BE2C (cell line): Measurements from ENCODE around the gene APBB1IP.
"Not testable (repeated sequence)": the region's sequence is repeated elsewhere in the genome, so short reads cannot be mapped to it uniquely, and the experiment has no call there.

Experiments
- DNase-seq: peaks from one replicate; pipeline ENCODE4 v3.0.0-alpha.2; 2020
- H3K27me3 ChIP-seq: fragments of 250-450 bp; sonication (Bioruptor Pico); 2 replicates; pipeline ENCODE4 v1.5.1; 2020; ENCODE audit warnings: mild to moderate bottlenecking
- H3K36me3 ChIP-seq: fragments of 250-450 bp; sonication (Bioruptor Pico); 2 replicates; pipeline ENCODE4 v1.5.1; 2020; ENCODE audit warnings: mild to moderate bottlenecking
- H3K4me1 ChIP-seq: fragments of 250-450 bp; sonication (Bioruptor Pico); 2 replicates; pipeline ENCODE4 v1.5.1; 2020
- H3K4me3 ChIP-seq: 2 replicates; pipeline ENCODE4 v1.5.1; 2011; ENCODE audit warnings: low read depth, low read length
- H3K9me3 ChIP-seq: fragments of 250-450 bp; sonication (Bioruptor Pico); 2 replicates; pipeline ENCODE4 v1.5.1; 2020
- TF ChIP-seq, protein P1 (sequence below): IDR thresholded peaks from 2 replicates; pipeline ENCODE4 v1.5.1; 2012; ENCODE audit warnings: mild to moderate bottlenecking, low read depth, low read length

The APBB1IP gene

DNA sequence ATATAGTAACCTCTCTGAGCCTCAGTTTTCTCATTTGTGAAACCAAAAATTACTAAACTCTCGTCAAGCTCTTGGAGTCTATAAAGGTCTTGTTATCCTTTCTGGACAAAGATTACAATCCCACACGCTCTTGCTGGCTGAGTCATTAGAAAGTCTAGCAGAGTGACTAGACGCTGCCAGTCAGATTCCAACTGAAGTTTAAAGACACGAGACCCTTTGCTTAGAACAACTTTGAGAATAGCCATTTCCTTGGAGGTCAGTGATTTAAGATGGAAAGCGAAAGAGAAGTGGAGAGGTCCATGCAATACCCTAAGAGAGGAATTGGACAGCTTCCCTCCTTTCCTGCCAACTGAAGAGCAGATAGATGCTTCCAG is 119.5 kb downstream of the APBB1IP start:
- Histone ChIP-seq H3K27me3 (no peaks in the 10 kb centered on the region), H3K4me3 (no peak overlapping the region), H3K9me3 (no peaks in the 10 kb centered on the region), H3K4me1 (no peaks in the 10 kb centered on the region), H3K36me3 (no peaks in the 10 kb centered on the region)
- TF ChIP-seq, protein P1, sequence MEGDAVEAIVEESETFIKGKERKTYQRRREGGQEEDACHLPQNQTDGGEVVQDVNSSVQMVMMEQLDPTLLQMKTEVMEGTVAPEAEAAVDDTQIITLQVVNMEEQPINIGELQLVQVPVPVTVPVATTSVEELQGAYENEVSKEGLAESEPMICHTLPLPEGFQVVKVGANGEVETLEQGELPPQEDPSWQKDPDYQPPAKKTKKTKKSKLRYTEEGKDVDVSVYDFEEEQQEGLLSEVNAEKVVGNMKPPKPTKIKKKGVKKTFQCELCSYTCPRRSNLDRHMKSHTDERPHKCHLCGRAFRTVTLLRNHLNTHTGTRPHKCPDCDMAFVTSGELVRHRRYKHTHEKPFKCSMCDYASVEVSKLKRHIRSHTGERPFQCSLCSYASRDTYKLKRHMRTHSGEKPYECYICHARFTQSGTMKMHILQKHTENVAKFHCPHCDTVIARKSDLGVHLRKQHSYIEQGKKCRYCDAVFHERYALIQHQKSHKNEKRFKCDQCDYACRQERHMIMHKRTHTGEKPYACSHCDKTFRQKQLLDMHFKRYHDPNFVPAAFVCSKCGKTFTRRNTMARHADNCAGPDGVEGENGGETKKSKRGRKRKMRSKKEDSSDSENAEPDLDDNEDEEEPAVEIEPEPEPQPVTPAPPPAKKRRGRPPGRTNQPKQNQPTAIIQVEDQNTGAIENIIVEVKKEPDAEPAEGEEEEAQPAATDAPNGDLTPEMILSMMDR: no peak
- no peak for DNase-seq

DNA sequence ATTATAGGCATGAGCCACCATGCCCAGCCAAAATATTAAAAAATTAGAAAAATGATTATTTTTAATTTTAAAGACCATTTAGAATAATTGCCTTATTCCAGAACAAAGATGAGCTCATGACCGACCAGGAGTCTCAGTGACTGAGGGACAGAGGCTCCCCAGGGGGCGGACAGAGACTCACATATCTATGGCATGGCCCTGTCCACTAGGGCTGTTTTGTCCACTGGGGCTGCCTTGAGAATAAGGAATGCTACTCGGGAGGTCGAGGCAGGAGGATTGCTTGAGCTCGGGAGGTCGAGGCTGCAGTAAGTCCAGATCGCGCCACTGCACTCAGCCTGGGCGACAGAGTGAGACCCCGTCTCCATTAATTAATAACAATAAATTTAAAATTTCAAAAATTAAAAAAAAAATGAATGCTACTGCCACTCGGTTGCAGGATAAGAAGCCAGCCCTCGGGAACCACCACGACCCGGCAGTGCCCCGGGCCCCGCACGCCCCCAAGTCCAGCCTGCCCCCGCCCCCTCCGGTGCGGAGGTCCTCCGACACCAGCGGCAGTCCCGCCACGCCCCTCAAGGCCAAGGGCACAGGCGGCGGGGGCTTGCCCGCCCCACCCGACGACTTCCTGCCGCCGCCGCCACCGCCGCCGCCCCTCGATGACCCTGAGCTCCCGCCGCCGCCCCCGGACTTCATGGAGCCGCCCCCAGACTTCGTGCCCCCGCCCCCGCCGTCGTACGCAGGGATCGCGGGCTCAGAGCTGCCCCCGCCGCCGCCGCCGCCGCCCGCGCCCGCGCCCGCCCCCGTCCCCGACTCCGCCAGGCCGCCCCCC is 128.6 kb downstream of the APBB1IP start:
- peak overlapping the region; percentile 20; the same call in 1 of the 2 replicates for H3K4me3 ChIP-seq
- no peaks in the 10 kb centered on the region for H3K4me1 ChIP-seq
- H3K9me3 ChIP-seq: no peaks in the 10 kb centered on the region
- no peaks in the 10 kb centered on the region for H3K36me3 ChIP-seq
- TF ChIP-seq, protein P1: no peak
- H3K27me3 ChIP-seq: peaks cover 19% of the 10 kb centered on the region
- DNase-seq: peak; percentile 11

DNA sequence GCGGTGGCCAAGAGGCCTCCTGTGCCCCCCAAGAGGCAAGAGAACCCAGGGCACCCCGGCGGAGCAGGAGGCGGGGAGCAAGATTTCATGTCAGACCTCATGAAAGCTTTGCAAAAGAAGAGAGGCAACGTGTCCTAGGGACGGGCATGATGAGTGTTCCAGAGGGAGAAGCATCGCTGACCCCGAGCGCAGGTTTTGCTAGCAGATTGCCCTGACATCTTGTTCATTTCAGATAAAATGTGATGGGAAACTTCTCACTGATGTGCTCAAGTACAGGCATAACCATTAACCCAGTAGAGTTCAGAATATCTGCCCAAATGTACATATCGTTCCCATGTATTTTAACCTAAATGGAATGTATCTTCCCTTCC is 129.2 kb downstream of the APBB1IP start:
- no peaks in the 10 kb centered on the region for H3K36me3 ChIP-seq
- H3K4me1 ChIP-seq: no peaks in the 10 kb centered on the region
- TF ChIP-seq, protein P1: no peak
- H3K4me3 ChIP-seq: no peak overlapping the region
- H3K27me3 ChIP-seq: peaks cover 19% of the 10 kb centered on the region
- DNase-seq: no peak
- H3K9me3 ChIP-seq: no peaks in the 10 kb centered on the region

DNA sequence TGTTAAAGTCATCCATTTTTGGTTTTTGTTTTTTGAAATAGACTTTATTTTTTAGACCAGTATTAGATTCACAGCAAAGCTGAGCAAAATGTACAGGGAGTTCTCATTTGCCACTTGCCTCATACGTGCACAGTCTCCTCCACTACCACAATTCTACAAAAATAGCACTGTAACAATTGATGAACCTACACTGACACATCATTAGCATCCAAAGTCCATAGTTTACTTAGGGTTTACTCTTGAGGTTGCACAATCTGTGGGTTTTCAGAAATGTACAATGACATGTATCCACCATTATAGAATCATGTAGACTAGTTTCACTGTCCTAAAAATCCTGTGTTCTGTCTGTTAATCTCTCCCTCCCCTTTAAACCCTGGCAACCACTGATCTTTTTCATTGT is 133.5 kb downstream of the APBB1IP start:
- DNase-seq: no peak
- no peaks in the 10 kb centered on the region for H3K9me3 ChIP-seq
- peaks cover 11% of the 10 kb centered on the region for H3K27me3 ChIP-seq
- TF ChIP-seq, protein P1: no peak
- no peak overlapping the region for H3K4me3 ChIP-seq
- no peaks in the 10 kb centered on the region for H3K36me3 ChIP-seq
- H3K4me1 ChIP-seq: no peaks in the 10 kb centered on the region

DNA sequence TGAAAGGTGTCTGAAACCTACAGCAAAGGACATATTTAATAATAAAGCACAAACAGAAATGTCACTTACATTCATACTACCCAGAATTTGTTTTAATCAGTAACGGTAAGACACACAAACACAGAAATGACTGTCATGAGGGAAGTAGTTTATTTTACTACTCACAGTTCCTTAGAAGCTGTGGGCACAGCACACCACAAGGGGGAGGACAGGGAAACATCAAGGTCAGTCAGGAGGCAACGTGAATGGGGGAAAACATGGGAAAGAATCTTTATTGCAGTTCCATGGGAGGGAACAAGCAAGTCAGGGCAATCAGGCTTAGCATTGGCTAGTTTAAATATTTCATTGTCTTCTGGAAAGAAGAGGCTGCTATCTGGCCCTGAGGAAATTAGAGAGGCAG is 135.5 kb downstream of the APBB1IP start:
- no peaks in the 10 kb centered on the region for H3K4me1 ChIP-seq
- no peaks in the 10 kb centered on the region for H3K36me3 ChIP-seq
- TF ChIP-seq, protein P1: peak; percentile 9; the same call in 1 of the 2 replicates
- H3K4me3 ChIP-seq: no peak overlapping the region
- H3K27me3 ChIP-seq: no peaks in the 10 kb centered on the region
- no peak for DNase-seq
- no peaks in the 10 kb centered on the region for H3K9me3 ChIP-seq

DNA sequence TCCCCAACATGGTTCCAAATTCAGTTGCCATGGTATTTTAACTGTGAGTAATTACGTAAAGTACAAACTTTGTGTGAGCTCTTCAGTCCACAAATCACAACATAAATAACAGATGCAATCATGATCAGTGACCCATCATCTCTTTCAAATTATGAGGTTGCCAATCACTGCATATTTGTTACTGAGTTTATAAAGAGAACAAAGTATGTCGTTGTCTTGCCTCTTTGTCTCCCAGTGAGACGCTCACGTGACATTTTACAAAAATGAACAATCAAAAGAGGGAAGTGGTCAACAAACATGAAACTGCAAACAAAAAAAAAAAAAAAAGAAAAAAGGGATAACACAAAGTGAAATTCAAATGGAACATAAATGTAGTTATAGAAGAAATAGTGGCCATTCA is 136.6 kb downstream of the APBB1IP start:
- no peak for DNase-seq
- H3K36me3 ChIP-seq: no peaks in the 10 kb centered on the region
- TF ChIP-seq, protein P1: no peak
- H3K27me3 ChIP-seq: no peaks in the 10 kb centered on the region
- H3K4me1 ChIP-seq: no peaks in the 10 kb centered on the region
- no peak overlapping the region for H3K4me3 ChIP-seq
- no peaks in the 10 kb centered on the region for H3K9me3 ChIP-seq

DNA sequence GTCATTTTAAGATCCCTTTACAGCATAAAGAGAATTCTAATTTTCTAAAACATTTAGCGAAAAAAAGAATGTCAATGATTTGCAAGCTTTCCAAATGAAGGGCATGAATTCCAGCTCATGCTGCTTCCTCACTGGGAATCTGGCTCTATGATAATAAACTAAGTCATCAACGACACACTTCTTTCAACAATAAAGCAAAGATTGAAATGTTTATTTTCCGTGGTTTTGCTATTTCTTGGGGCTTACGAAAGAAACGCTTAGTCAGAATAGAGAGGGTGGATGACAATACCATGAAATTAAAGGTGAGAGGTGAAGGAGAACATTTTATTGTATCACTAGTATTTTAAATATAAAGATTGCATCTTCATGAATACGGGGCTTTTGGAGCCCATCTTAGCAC is 140.2 kb downstream of the APBB1IP start:
- not testable (repeated sequence) for H3K27me3 ChIP-seq, H3K4me1 ChIP-seq, DNase-seq, H3K36me3 ChIP-seq, H3K9me3 ChIP-seq, H3K4me3 ChIP-seq
